GM23248 (cell line): ENCODE data around the gene SLC25A21. TPM values are rescaled to one million over a fixed set of nuclear protein-coding genes. Genes with fewer than 3 reads are reported as not detected.

Source experiments
- DNase-seq: peaks from one replicate; pipeline ENCODE4 v3.0.0-alpha.2; 2015
- H2AFZ ChIP-seq: fragments of 200-600 bp; sonication (generic); 2 replicates; pipeline ENCODE4 v1.6.1; 2016; ENCODE audit warnings: antibody characterized with exemption
- H3F3A ChIP-seq: fragments of 200-600 bp; sonication (generic); 2 replicates; pipeline ENCODE4 v1.6.1; 2016; ENCODE audit warnings: mild to moderate bottlenecking, antibody characterized with exemption, mixed run types; ENCODE audit not compliant: insufficient read depth
- H3K27ac ChIP-seq: fragments of 200-600 bp; sonication (generic); 2 replicates; pipeline ENCODE4 v1.5.1; 2016; ENCODE audit warnings: mild to moderate bottlenecking
- H3K27me3 ChIP-seq: fragments of 200-600 bp; sonication (generic); replicated peaks from 2 replicates; pipeline ENCODE4 v1.6.1; 2016; ENCODE audit warnings: mild to moderate bottlenecking; ENCODE audit not compliant: insufficient read depth
- H3K36me3 ChIP-seq: fragments of 200-600 bp; sonication (generic); 2 replicates; pipeline ENCODE4 v1.6.1; 2016; ENCODE audit warnings: low read depth, mild to moderate bottlenecking
- H3K4me1 ChIP-seq: fragments of 200-600 bp; sonication (generic); 2 replicates; pipeline ENCODE4 v1.6.1; 2016; ENCODE audit warnings: mild to moderate bottlenecking; ENCODE audit not compliant: insufficient read depth
- H3K4me2 ChIP-seq: fragments of 200-600 bp; sonication (generic); one replicate; pipeline ENCODE4 v1.6.1; 2016; ENCODE audit warnings: mild to moderate bottlenecking; ENCODE audit not compliant: unreplicated experiment
- H3K4me3 ChIP-seq: fragments of 200-600 bp; sonication (generic); 2 replicates; pipeline ENCODE4 v1.5.1; 2016; ENCODE audit warnings: mild to moderate bottlenecking
- H3K79me2 ChIP-seq: fragments of 200-600 bp; sonication (generic); 2 replicates; pipeline ENCODE4 v1.6.1; 2016; ENCODE audit warnings: mild to moderate bottlenecking; ENCODE audit not compliant: insufficient read depth
- H3K9ac ChIP-seq: fragments of 200-600 bp; sonication (generic); 2 replicates; pipeline ENCODE4 v1.6.1; 2016; ENCODE audit warnings: mild to moderate bottlenecking
- H3K9me2 ChIP-seq: fragments of 200-600 bp; sonication (generic); 2 replicates; pipeline ENCODE4 v1.6.1; 2016; ENCODE audit warnings: mixed run types, mild to moderate bottlenecking, moderate library complexity; ENCODE audit not compliant: insufficient read depth
- H3K9me3 ChIP-seq: fragments of 200-600 bp; sonication (generic); one replicate; pipeline ENCODE4 v1.6.1; 2017; ENCODE audit warnings: low read depth
- H4K20me1 ChIP-seq: fragments of 200-600 bp; sonication (generic); 2 replicates; pipeline ENCODE4 v1.6.0; 2016; ENCODE audit not compliant: insufficient read depth
- EZH2 ChIP-seq: fragments of 200-600 bp; sonication (generic); IDR thresholded peaks from 2 replicates; pipeline ENCODE4 v1.6.1; 2018; ENCODE audit warnings: antibody characterized with exemption, mild to moderate bottlenecking; ENCODE audit not compliant: insufficient read depth, poor library complexity, severe bottlenecking
- EZH2phosphoT487 ChIP-seq: fragments of 200-600 bp; sonication (generic); IDR thresholded peaks from 2 replicates; pipeline ENCODE4 v1.6.1; 2018; ENCODE audit warnings: antibody characterized with exemption, moderate library complexity, mild to moderate bottlenecking, low read depth; ENCODE audit not compliant: insufficient read depth
- WGBS, 2 experiments: methylation state at CpG; one replicate each; pipeline ENCODE4 v1.1.6; 2015 to 2017; ENCODE audit warnings: low lambda C conversion rate in 2 of 2, low coverage in 1 of 2; ENCODE audit errors: missing lambda C conversion rate in 2 of 2; 5-methylcytosine and 5-hydroxymethylcytosine counted together
- in situ Hi-C: fragments of 300-500 bp; cut with MboI; formaldehyde crosslinking; loops from 2 replicates; pipeline ENCODE4 v1.15.0; 2020
- polyA plus RNA-seq: library from polyadenylated mRNA; unstranded; fragments of >200 nt; fragmentation: Nextera tagmentation; extraction: Ambion mirVana; gene quantifications from 2 replicates; pipeline ENCODE4 v1.2.1, GENCODE V29; 2016
- total RNA-seq: library from RNA; depleted of rRNA; stranded (reverse); fragments of >200 nt; shearing (Covaris generic); gene quantifications from 2 replicates; pipeline ENCODE4 v1.2.3, GENCODE V29; 2014

SLC25A21 gene
- total and polyA plus RNA-seq, 2 experiments from 2014 or later, result 0.26 TPM; not detected in 1

GRCh38 chr14:36690311-36691040, 481.9 kb downstream of the SLC25A21 start:
- Histone ChIP-seq H3K27me3 (no peaks in the 10 kb centered on the region), H3K4me3 (no peak overlapping the region), H3K4me2 (no peak overlapping the region), H3F3A (no peaks in the 10 kb centered on the region), H3K9ac (no peak overlapping the region), H3K9me2 (no peaks in the 10 kb centered on the region), H3K27ac (no peak overlapping the region), H2AFZ (no peak overlapping the region), H3K9me3 (no peaks in the 10 kb centered on the region), H3K4me1 (no peaks in the 10 kb centered on the region), H3K36me3 (no peaks in the 10 kb centered on the region), H4K20me1 (no peaks in the 10 kb centered on the region), H3K79me2 (no peaks in the 10 kb centered on the region)
- in situ Hi-C loops, result no loop called here
- DNase-seq, result peak; percentile 14
- no peak for TF ChIP-seq EZH2
- TF ChIP-seq EZH2phosphoT487, result no peak
- WGBS, 2 experiments, result 29 to 31% methylated on average over 1 of the region's 1 CpG

GRCh38 chr14:36684946-36685345, 487.5 kb downstream of the SLC25A21 start:
- H3K36me3 ChIP-seq, result no peaks in the 10 kb centered on the region
- no peak overlapping the region for H3K27ac ChIP-seq
- 81 to 83% methylated on average over 3 of the region's 3 CpGs for WGBS, 2 experiments
- H3K9ac ChIP-seq, result no peak overlapping the region
- no peaks in the 10 kb centered on the region for H3K4me1 ChIP-seq
- H3K4me2 ChIP-seq, result no peak overlapping the region
- no peaks in the 10 kb centered on the region for H3K79me2 ChIP-seq
- DNase-seq, result no peak
- no peaks in the 10 kb centered on the region for H3K27me3 ChIP-seq
- H3K4me3 ChIP-seq, result no peak overlapping the region
- no peaks in the 10 kb centered on the region for H4K20me1 ChIP-seq
- no peaks in the 10 kb centered on the region for H3F3A ChIP-seq
- in situ Hi-C loops, result no loop called here
- no peak for TF ChIP-seq EZH2phosphoT487
- no peak for TF ChIP-seq EZH2
- no peaks in the 10 kb centered on the region for H3K9me2 ChIP-seq
- H2AFZ ChIP-seq, result no peak overlapping the region
- no peaks in the 10 kb centered on the region for H3K9me3 ChIP-seq

- H3K9me2 ChIP-seq, result no peaks in the 10 kb centered on the region
- no peaks in the 10 kb centered on the region for H3F3A ChIP-seq
- in situ Hi-C loops, result no loop called here
Observed at GRCh38 chr14:36683083-36683724, 489.2 kb downstream of the SLC25A21 start.

GRCh38 chr14:36682338-36682737, 490.1 kb downstream of the SLC25A21 start:
- Histone ChIP-seq H3K27ac (no peak overlapping the region), H3K9me2 (no peaks in the 10 kb centered on the region), H3F3A (no peaks in the 10 kb centered on the region), H3K36me3 (no peaks in the 10 kb centered on the region), H3K4me1 (no peaks in the 10 kb centered on the region), H3K27me3 (no peaks in the 10 kb centered on the region), H3K4me2 (no peak overlapping the region), H4K20me1 (no peaks in the 10 kb centered on the region), H3K4me3 (no peak overlapping the region), H3K79me2 (no peaks in the 10 kb centered on the region), H3K9me3 (no peaks in the 10 kb centered on the region), H3K9ac (no peak overlapping the region), H2AFZ (no peak overlapping the region)
- DNase-seq, result no peak
- no peak for TF ChIP-seq EZH2phosphoT487
- TF ChIP-seq EZH2, result no peak
- 75 to 81% methylated on average over 4 of the region's 4 CpGs for WGBS, 2 experiments
- in situ Hi-C loops, result no loop called here

More at GRCh38 chr14:36683083-36683724, 489.2 kb downstream of the SLC25A21 start:
- Histone ChIP-seq H3K79me2 (no peaks in the 10 kb centered on the region), H3K4me2 (no peak overlapping the region), H3K27me3 (no peaks in the 10 kb centered on the region), H3K4me3 (no peak overlapping the region), H3K36me3 (no peaks in the 10 kb centered on the region), H3K27ac (no peak overlapping the region), H2AFZ (no peak overlapping the region), H3K9me3 (no peaks in the 10 kb centered on the region), H4K20me1 (no peaks in the 10 kb centered on the region), H3K4me1 (no peaks in the 10 kb centered on the region), H3K9ac (no peak overlapping the region)
- DNase-seq, result no peak
- WGBS, 2 experiments, result 63 to 71% methylated on average over 9 of the region's 9 CpGs
- TF ChIP-seq EZH2phosphoT487 (no peak), EZH2 (no peak)
